Stimulated activated CD4-positive, alpha-beta T cell treated with anti-CD3 and anti-CD28 coated beads, Interleukin-1b, Interleukin-23, amount 100 ng/mL, for 1 hour (primary cell): Measurements from ENCODE around the gene PDE2A.

Experiments used
- DNase-seq, 2 donors: peaks; one replicate each; pipeline ENCODE4 v3.0.0-alpha.2; 2020; ENCODE audit warnings: low read depth in 2 of 2

The PDE2A gene

GRCh38 chr11:72658989-72659640 lies 15.1 kb downstream of the PDE2A start:
- no peak for DNase-seq

- DNase-seq, result no peak
Measured at GRCh38 chr11:72657411-72658100, 16.7 kb downstream of the PDE2A start.

- DNase-seq, result no peak
Measured at GRCh38 chr11:72655896-72656464, 18.2 kb downstream of the PDE2A start.

DNA sequence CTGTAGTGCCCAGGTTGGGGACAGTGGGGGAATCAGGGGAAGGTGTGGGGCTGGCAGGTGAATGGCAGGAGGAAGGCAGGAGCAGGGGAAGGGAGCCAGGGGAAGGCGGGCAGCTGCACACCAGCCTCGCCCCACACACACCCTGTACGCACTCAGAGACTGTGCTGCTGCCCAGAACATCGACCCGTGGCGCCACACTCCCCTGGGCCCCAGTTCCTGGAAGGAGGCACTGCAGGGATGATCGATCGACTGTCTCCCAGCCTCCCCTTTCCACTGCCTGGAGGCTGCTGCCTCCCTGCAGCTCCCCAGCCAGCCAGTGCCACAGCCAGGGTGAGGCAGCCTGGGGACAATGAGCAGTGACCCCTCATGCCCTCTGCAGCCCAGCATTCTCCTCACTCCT lies 19.2 kb downstream of the PDE2A start:
- DNase-seq, result no peak

DNA sequence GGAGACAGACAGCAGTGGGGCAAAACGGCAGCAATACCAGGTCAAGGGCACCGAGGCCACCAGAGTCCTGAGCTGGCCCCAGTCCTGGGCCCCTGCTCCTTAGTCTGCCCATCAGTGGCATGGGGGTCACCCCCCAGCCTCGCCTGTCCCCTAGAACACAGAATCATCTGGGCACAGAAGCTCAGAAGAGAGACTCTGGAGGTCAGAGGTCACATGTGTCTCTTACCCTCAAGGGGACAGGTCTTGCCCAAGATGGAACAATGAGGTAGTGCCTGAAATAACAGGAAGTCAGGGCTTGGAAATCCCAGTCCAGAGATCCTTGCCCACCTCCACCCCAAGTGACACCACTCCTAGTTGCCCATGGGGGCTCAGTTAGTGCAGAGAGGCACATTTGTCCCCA lies 20.6 kb downstream of the PDE2A start:
- no peak for DNase-seq

- no peak for DNase-seq
Measured at GRCh38 chr11:72652873-72653630, 21.2 kb downstream of the PDE2A start.

DNA sequence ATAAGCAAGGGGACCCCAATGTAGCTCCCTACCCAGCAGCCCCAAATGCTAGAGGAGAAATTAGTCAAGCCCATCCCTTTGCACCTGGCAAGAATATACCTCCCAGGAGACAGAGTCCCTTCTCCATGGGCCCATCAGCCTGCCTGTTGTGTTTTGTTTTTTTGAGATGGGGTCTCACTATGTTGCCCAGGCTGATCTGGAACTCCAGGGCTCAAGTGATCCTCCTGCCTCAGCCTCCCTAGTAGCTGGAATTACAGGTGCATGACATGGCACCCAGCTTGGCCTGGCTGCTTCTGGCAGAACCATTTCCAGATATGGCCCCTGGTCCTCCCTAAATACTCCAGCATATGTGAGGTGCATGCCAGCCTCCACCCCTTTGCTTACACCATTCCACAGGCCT lies 22.1 kb downstream of the PDE2A start:
- no peak for DNase-seq

GRCh38 chr11:72649215-72649976 lies 24.8 kb downstream of the PDE2A start:
- DNase-seq, result no peak

DNA sequence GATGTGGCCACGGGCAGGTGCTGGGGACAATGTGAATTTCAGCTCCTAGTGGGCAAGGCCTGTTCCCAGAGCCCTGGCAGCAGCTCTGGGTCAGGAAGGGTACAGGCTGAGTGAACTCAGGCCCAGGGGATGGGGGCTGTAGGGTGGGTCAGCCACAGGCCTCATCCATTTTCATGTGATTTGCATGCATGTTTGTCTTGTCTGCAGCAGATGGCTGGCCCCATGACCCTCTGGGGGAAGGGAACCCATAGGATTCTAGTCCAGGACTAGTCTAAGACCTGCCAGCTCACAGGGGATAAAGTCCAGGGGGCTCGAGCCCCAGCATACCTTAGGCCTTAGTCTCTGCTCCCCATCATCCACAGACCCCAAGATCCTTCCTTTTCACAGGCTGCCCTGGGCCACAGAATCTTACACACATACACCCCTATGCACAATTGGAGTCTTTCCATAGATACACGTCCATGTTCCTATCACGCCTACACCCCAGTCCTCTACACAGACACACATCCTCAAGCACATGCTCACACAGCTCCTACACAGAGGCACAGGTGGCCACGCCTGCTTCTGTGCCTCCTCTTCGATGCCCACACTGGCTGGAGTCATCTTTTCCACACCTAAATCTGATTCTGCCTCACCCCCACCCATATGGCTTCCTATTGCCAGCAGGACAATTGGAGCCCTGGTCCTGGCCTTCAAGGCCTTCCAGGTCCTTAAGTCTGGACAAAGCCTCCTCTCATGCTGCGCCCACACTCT lies 25.7 kb downstream of the PDE2A start:
- DNase-seq, result no peak

GRCh38 chr11:72647882-72648281 lies 26.3 kb downstream of the PDE2A start:
- no peak for DNase-seq

DNA sequence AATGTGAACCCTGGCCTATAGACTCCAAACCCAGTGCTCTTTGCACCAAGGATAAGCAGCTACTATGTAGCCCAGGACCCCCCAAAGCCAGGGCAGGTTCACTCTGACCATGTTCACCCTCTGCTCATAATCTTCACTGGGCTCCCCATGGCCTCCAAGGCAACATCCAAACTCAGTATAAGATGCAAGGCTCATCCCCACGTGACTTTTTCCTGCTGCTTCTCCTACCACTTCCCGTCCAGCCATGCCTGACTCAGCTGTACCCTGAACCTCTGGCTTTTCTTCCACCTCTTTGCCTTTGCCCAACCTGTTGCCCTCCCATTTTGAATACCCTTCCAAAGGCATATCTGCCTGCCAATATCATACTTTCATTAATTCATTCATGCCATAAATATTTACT lies 27.8 kb downstream of the PDE2A start:
- DNase-seq, result no peak

DNA sequence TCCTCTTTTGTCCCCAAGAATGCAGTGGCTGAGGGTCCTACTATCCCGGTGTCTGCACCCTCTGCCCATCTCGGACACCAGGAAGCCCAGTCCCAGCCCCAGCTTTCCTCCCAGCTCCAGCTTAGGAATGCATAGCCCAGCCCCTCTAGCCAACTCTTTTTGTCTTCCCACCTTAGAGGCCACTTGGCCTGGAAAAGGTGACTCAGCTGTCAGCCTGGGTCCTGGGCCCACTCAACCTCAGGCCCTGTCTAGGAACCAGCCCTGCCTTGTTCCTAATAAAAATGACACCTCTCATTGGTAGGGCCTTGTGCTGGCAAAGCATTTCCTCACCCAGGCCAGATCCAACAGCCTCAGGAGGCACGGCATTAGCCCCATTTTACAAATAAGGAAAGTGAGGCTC lies 28.2 kb downstream of the PDE2A start:
- DNase-seq, result no peak

- DNase-seq, result no peak
Measured at GRCh38 chr11:72643547-72643946, 30.7 kb downstream of the PDE2A start.

DNA sequence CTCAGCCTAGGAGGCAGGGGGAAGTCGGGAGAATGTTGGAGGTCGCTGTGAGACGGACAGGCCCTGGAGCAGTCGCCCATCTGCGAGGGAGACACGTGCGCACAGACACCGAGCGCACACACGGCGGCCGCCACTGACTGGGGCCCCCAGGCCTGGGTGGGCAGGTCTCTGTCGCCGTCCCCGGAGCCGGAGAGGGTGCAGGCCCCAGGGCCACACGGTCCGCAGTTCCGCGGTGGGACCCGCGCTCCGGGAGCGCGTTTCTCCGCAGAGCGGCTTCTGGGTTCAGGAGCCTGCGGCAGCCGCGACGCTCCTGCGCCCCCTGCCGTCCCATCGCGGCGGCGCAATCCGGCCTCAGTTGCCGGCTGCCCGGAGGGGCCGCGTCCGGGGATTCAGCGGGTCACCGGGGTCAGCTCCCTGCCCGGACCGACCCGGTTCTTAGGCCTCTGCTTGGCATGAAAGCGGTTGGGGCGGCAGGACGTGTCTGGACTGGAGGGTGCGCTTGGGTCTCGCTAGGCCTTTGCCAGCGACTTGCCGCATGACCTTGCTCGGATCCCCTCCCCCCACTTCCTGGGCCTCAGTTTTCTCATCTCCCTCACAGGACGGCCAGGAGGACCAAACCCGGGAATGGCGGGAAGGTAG lies 31.2 kb downstream of the PDE2A start:
- DNase-seq, result peak; percentile 23 to 47

DNA sequence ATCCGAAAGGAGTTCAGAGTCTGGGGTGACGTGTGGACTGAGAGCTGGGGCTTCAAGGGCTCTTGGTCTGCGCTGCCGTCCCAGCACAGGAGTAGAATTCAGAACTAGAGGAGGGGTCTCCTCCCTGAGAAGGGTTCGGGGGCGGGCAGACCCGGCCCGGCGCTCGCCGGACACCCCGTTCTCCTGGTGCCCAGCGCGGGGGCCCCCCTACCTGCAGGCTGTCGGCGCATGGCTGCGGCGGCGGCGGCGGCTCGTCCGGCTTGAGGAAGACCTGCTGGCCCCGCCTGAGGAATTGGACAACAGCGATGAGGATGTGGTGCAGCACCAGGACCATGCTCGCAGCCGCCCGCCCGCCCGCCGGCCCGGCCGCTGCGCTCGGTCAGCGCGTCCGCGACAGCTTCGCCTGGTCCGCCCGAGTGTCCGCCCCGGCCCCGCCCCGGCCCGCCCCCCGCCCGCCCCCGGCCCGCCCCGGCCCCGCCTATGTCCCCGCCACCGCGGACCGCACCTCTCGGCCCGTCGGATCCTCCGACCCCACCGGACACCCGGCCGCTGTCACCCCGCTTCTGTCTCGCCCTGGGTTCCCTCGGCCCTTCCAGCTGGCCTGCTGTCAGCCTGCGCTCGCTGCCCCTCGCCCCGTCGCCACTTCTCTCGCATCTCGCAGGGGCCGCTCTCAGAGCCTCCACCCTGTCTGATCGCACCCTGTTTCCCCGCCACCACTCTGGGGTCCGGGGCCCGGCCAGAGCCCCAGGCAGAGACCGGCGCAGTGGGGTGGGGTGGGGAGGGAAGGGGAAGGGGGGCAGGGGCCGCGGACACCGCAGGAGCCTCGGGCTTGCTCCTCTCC lies 32.0 kb downstream of the PDE2A start:
- DNase-seq, result no peak

DNA sequence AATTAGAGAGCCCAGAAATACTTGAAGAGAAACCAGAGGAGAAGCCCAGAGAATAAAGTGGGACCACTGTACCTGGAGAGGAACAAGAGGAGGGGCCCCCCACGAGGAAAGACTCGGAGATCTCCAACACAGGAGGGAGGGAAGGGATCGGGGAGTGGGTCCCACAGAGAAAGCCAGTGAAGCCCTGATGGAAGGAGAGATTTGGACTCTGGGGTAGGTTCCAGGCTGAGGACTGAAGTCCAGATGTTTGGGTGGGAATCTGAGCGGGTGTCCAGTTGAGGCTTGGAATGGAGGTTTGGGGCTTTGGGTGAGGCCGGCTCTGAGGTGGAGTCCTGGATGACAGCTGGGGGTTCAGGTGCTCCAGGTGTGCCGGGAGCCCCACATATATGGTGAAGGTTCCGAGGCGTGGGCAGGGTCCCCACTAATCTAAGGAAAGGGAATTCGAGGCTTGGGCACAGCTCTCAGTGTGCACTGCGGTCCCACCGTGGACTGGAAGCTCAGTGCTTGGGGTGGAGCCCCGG lies 32.6 kb downstream of the PDE2A start:
- no peak for DNase-seq

DNA sequence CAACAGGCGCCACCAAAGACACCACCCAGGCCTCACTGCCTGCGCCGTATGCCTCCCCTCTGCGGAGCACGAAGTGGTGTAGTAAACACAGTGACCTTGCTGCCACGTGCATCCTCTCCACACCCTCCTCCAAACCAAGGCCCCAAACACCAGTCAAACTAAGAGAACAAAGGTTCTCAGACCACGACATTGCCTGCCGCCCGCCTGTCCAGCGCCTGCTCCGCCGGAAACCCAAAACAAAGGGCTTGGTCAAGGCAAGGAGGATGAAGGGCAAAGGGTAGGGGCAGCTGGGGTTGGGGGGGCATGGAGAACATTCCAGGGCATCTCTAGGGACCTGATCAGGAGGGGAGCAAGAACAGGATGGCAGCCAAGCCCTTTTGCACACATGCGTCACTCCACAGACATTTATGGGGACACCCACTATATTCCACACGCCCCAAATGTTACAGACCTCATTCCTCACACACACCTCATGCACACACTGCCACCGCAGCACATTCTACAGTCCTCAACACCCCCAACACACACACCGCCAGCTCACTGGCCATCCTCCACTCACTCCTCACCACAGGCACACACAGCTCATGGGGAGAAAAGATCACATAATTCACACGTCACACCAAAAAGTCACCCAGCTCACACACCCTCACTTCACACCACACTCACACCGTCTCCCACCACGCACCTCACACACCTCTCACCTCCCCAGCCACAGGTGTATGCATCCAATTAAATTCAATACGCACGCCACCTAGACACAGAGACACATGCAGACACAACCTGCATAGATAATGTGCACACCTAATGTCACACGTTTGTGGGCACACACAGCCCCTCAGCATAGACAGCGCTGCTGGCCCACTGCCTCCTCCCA lies 34.5 kb downstream of the PDE2A start:
- DNase-seq, result no peak

GRCh38 chr11:72637926-72638325 lies 36.3 kb downstream of the PDE2A start:
- no peak for DNase-seq
